ENCODE results near the gene ZC3HAV1.

The ZC3HAV1 gene

DNA sequence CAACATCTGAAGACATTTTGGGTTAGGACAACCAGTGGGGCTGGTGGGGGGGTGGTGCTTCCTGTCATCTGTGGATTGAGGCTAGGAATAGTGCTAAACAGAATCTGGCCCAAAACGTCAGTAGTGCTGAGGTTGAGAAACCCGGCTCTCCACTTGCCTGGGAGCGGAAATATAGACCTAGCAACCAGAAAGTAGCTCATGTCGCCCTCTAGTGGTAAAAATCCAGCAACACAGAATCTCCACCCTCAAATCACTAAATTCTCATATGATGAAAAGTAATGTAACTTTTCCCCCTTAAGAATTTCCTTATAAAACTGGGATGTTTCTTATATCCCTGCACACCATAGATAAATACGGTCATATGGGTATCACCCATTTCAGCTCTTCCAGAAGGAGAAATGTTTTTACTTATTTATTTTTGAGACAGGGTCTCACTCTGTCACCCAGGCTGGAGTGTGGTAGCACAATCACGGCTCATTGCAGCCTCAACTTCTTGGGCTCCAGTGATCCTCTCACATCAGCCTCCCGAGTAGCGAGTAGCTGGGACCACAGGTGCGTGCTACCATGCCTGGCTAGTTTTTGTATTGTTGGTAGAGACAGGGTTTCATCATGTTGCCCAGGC, 34.4 kb downstream of the ZC3HAV1 start:
- TF ChIP-seq TEAD4 (IDR thresholded peaks at IDR 0.05) (peak; percentile 87), FOXM1 (IDR thresholded peaks at IDR 0.05; ENCODE audit: borderline replicate concordance, low read depth) (no peak), NFIC (IDR thresholded peaks at IDR 0.05) (no peak), RAD21 (IDR thresholded peaks at IDR 0.05; ENCODE audit: low read depth) (peak; percentile 81), EP300 (IDR thresholded peaks at IDR 0.05; ENCODE audit: borderline replicate concordance) (no peak)
- TF ChIP-seq, protein P1, sequence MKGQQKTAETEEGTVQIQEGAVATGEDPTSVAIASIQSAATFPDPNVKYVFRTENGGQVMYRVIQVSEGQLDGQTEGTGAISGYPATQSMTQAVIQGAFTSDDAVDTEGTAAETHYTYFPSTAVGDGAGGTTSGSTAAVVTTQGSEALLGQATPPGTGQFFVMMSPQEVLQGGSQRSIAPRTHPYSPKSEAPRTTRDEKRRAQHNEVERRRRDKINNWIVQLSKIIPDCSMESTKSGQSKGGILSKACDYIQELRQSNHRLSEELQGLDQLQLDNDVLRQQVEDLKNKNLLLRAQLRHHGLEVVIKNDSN (IDR thresholded peaks at IDR 0.05), result no peak

DNA sequence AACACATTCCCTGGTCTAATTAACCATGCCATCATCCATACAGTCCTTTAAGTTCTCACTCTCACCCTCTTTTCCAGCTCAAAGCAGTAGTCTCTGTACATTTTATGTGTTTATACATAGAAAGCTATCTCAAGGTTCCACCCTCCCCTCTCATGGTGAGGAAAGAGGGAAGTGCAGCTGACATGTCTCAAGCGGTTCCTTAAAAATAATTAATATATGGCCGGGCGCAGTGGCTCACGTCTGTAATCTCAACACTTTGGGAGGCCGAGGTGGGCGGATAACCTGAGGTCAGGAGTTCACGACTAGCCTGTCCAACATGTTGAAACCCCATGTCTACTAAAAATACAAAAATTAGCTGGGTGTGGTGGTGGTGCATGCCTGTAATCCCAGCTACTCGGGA, 36.7 kb downstream of the ZC3HAV1 start:
- no peak for TF ChIP-seq CREB1 (IDR thresholded peaks at IDR 0.05; ENCODE audit: low read depth)
- TF ChIP-seq TEAD4 (IDR thresholded peaks at IDR 0.05), result no peak

DNA sequence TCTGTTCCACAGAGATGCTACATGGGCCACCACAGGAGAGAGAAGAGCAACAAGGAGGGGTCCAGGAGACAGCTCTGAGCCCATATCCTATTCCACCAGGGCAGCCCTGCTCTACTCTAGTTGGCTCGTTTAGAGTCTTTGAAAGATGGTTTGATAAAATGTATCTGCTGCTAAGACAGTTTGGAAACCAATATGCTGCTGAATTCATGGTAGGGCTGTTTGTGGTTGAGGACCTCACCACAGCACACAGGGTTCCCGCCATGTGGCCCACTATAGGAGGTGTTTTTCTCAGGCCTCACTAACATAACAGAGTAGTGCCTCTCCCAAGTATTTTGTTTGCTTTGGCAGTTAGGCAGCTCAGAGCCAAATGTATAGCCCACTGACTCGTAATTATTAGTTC, 37.8 kb downstream of the ZC3HAV1 start:
- TF ChIP-seq YY1 (IDR thresholded peaks at IDR 0.05; ENCODE audit: low read depth) (no peak), CREB1 (IDR thresholded peaks at IDR 0.05; ENCODE audit: low read depth) (no peak), CEBPB (IDR thresholded peaks at IDR 0.05) (no peak), TCF12 (IDR thresholded peaks at IDR 0.05; ENCODE audit: low read depth) (no peak), ZBTB7A (IDR thresholded peaks at IDR 0.05; ENCODE audit: low read depth) (no peak), TAF1 (IDR thresholded peaks at IDR 0.05; ENCODE audit: low read depth) (no peak), TEAD4 (IDR thresholded peaks at IDR 0.05) (no peak), NFIC (IDR thresholded peaks at IDR 0.05) (no peak), EP300 (IDR thresholded peaks at IDR 0.05; ENCODE audit: borderline replicate concordance) (no peak), RAD21 (IDR thresholded peaks at IDR 0.05; ENCODE audit: low read depth) (no peak), EGR1 (IDR thresholded peaks at IDR 0.05) (no peak), FOXM1 (IDR thresholded peaks at IDR 0.05; ENCODE audit: borderline replicate concordance, low read depth) (no peak)
- TF ChIP-seq, protein P2, sequence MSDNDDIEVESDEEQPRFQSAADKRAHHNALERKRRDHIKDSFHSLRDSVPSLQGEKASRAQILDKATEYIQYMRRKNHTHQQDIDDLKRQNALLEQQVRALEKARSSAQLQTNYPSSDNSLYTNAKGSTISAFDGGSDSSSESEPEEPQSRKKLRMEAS (IDR thresholded peaks at IDR 0.05), result no peak
- TF ChIP-seq, protein P3, sequence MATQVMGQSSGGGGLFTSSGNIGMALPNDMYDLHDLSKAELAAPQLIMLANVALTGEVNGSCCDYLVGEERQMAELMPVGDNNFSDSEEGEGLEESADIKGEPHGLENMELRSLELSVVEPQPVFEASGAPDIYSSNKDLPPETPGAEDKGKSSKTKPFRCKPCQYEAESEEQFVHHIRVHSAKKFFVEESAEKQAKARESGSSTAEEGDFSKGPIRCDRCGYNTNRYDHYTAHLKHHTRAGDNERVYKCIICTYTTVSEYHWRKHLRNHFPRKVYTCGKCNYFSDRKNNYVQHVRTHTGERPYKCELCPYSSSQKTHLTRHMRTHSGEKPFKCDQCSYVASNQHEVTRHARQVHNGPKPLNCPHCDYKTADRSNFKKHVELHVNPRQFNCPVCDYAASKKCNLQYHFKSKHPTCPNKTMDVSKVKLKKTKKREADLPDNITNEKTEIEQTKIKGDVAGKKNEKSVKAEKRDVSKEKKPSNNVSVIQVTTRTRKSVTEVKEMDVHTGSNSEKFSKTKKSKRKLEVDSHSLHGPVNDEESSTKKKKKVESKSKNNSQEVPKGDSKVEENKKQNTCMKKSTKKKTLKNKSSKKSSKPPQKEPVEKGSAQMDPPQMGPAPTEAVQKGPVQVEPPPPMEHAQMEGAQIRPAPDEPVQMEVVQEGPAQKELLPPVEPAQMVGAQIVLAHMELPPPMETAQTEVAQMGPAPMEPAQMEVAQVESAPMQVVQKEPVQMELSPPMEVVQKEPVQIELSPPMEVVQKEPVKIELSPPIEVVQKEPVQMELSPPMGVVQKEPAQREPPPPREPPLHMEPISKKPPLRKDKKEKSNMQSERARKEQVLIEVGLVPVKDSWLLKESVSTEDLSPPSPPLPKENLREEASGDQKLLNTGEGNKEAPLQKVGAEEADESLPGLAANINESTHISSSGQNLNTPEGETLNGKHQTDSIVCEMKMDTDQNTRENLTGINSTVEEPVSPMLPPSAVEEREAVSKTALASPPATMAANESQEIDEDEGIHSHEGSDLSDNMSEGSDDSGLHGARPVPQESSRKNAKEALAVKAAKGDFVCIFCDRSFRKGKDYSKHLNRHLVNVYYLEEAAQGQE (IDR thresholded peaks at IDR 0.05; ENCODE audit: low read depth), result no peak
- TF ChIP-seq, protein P1 (IDR thresholded peaks at IDR 0.05), result no peak

DNA sequence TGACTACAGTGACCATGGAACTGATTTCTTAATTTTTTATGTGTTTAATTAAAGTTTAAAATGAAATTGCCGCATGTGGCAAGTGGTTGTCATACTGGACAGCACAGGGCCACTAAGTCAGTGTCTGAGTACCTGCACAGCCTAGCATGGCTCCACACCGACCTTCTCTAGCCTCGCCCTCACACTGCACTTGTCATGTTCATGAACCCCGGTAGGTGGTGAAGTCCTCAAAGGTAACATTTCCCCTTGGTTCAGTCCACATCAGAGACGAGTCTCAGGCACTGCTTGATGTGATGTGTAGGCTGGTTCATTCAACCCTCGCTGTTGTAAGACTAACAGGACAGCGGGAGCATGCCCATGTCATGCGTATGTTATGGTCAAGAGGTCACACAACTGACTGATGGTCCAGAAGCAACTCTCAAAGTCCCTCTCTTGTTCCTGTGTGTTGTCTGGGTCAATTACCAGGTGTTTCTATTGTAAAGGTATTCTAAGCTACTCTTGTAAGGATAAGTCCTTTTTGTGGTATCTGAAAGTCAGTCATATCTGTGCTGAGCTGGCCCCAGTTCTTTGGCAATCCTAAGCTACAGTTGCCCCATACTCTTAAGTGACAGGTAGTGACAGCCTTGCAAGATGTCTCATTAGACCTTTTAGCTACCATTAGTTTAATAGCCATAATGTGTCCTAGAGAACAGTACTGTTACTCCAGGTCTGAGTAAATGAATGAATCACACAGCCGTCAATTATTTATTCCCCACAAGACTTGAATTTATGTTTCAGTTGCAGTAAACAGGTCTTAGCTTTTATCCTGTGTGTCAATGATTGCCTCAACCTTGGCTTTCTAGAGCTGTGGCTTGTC, 40.7 kb downstream of the ZC3HAV1 start:
- TF ChIP-seq TEAD4 (IDR thresholded peaks at IDR 0.05), result no peak
- TF ChIP-seq FOXM1 (IDR thresholded peaks at IDR 0.05; ENCODE audit: borderline replicate concordance, low read depth), result no peak
- TF ChIP-seq CREB1 (IDR thresholded peaks at IDR 0.05; ENCODE audit: low read depth), result no peak
- TF ChIP-seq NFIC (IDR thresholded peaks at IDR 0.05), result no peak
- TF ChIP-seq ZBTB7A (IDR thresholded peaks at IDR 0.05; ENCODE audit: low read depth), result no peak
- no peak for TF ChIP-seq RAD21 (IDR thresholded peaks at IDR 0.05; ENCODE audit: low read depth)

DNA sequence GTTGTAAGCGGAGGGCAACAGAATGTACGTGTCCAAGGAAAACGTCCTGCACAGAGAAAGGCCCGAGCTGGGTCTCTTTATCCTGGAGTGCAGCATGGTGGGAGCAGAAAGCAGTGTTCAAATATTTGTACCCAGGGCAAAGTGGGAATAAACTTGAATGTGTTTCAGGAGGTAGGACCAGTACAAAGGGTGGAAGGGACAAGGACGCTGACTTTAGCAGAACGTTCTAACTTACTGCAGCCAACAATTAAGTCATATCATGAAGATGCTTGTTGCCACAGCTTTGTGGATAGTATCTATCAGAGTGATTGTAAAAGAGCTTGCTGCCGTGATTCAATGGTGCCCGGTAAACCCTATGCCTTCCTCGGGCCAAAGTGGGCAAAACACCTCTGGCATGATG, 43.2 kb downstream of the ZC3HAV1 start:
- TF ChIP-seq EP300 (IDR thresholded peaks at IDR 0.05; ENCODE audit: borderline replicate concordance) (no peak), NFIC (IDR thresholded peaks at IDR 0.05) (no peak), CREB1 (IDR thresholded peaks at IDR 0.05; ENCODE audit: low read depth) (no peak), TEAD4 (IDR thresholded peaks at IDR 0.05) (no peak), TAF1 (IDR thresholded peaks at IDR 0.05; ENCODE audit: low read depth) (no peak), EGR1 (IDR thresholded peaks at IDR 0.05) (no peak), CEBPB (IDR thresholded peaks at IDR 0.05) (no peak), TCF12 (IDR thresholded peaks at IDR 0.05; ENCODE audit: low read depth) (no peak), YY1 (IDR thresholded peaks at IDR 0.05; ENCODE audit: low read depth) (no peak), RAD21 (IDR thresholded peaks at IDR 0.05; ENCODE audit: low read depth) (no peak)
- TF ChIP-seq, protein P1 (IDR thresholded peaks at IDR 0.05), result no peak
- TF ChIP-seq, protein P3 (IDR thresholded peaks at IDR 0.05; ENCODE audit: low read depth), result no peak
